Neural cell (in vitro differentiated cells): ENCODE data around the gene UBASH3B. TPM values are rescaled to one million over a fixed set of nuclear protein-coding genes. Genes with fewer than 3 reads are reported as not detected.

Experiments used
- H2AFZ ChIP-seq: fragments of 200-600, 300-800 bp; sonication (generic), shearing (Covaris generic); 2 replicates; pipeline ENCODE4 v1.6.0; 2014; ENCODE audit warnings: low read depth, mild to moderate bottlenecking, antibody characterized with exemption, low read length, moderate library complexity
- H3F3A ChIP-seq: fragments of 200-600 bp; shearing (Covaris generic); 2 replicates; pipeline ENCODE4 v1.6.1; 2016; ENCODE audit warnings: mild to moderate bottlenecking, moderate library complexity, mixed read lengths, antibody characterized with exemption, low read length; ENCODE audit not compliant: insufficient read depth, poor library complexity, severe bottlenecking
- H3K27ac ChIP-seq: fragments of 200-600, 300-800 bp; sonication (generic), shearing (Covaris generic); 2 replicates; pipeline ENCODE4 v1.5.1; 2014; ENCODE audit warnings: mild to moderate bottlenecking, low read length, moderate library complexity
- H3K27me3 ChIP-seq: fragments of 300-800, 200-600 bp; sonication (generic), shearing (Covaris generic); 2 replicates; pipeline ENCODE4 v1.6.0; 2014; ENCODE audit warnings: mild to moderate bottlenecking, low read depth, low read length, moderate library complexity; ENCODE audit not compliant: insufficient read depth
- H3K36me3 ChIP-seq: fragments of 300-800, 200-600 bp; sonication (generic), shearing (Covaris generic); 2 replicates; pipeline ENCODE4 v1.5.1; 2014; ENCODE audit warnings: mild to moderate bottlenecking, antibody characterized with exemption, low read length, moderate library complexity; ENCODE audit not compliant: insufficient read depth
- H3K4me2 ChIP-seq: fragments of 300-800, 200-600 bp; sonication (generic), shearing (Covaris generic); 2 replicates; pipeline ENCODE4 v1.6.0; 2014; ENCODE audit warnings: mild to moderate bottlenecking, low read length
- H3K4me3 ChIP-seq: fragments of 300-800, 200-600 bp; sonication (generic), shearing (Covaris generic); 2 replicates; pipeline ENCODE4 v1.5.1; 2014; ENCODE audit warnings: mild to moderate bottlenecking, low read length, moderate library complexity
- H3K79me2 ChIP-seq: fragments of 200-600 bp; shearing (Covaris generic); replicated peaks from 2 replicates; pipeline ENCODE4 v1.6.0; 2014; ENCODE audit warnings: mild to moderate bottlenecking, low read length, moderate library complexity; ENCODE audit not compliant: insufficient read depth
- H3K9ac ChIP-seq: fragments of 300-800, 200-600 bp; sonication (generic), shearing (Covaris generic); 2 replicates; pipeline ENCODE4 v1.6.1; 2016; ENCODE audit warnings: mild to moderate bottlenecking, low read length, mixed read lengths
- H3K9me2 ChIP-seq: fragments of 200-600 bp; shearing (Covaris generic); 2 replicates; pipeline ENCODE4 v1.6.1; 2016; ENCODE audit warnings: mild to moderate bottlenecking, low read length, mixed read lengths; ENCODE audit not compliant: insufficient read depth
- H3K9me3 ChIP-seq: fragments of 200-600, 300-800 bp; sonication (generic), shearing (Covaris generic); 2 replicates; pipeline ENCODE4 v1.6.1; 2016; ENCODE audit warnings: mild to moderate bottlenecking, mixed run types, low read length, moderate library complexity, mixed read lengths
- H4K20me1 ChIP-seq: fragments of 200-600 bp; shearing (Covaris generic); 2 replicates; pipeline ENCODE4 v1.6.1; 2016; ENCODE audit warnings: mild to moderate bottlenecking, mixed run types; ENCODE audit not compliant: insufficient read depth
- CTCF ChIP-seq: fragments of 450-650 bp; IDR thresholded peaks from 2 replicates; pipeline ENCODE4 v1.5.1; 2014; ENCODE audit warnings: antibody characterized with exemption, mild to moderate bottlenecking, moderate library complexity; ENCODE audit not compliant: poor library complexity, severe bottlenecking
- EP300 ChIP-seq: fragments of 450-650 bp; conservative IDR thresholded peaks from 2 replicates; pipeline ENCODE4 v1.6.1; 2014; ENCODE audit warnings: antibody characterized with exemption, mild to moderate bottlenecking, moderate library complexity; ENCODE audit not compliant: poor library complexity, severe bottlenecking
- EZH2 ChIP-seq: fragments of 200-600, 300-800 bp; shearing (Covaris generic), sonication (generic); IDR thresholded peaks from 2 replicates; pipeline ENCODE4 v1.6.1; 2014; ENCODE audit warnings: antibody characterized with exemption, low read length, borderline replicate concordance, mild to moderate bottlenecking; ENCODE audit not compliant: insufficient read depth, poor library complexity, severe bottlenecking
- MXI1 ChIP-seq: fragments of 450-650 bp; conservative IDR thresholded peaks from 2 replicates; pipeline ENCODE4 v1.6.1; 2014; ENCODE audit warnings: antibody characterized with exemption, mild to moderate bottlenecking; ENCODE audit not compliant: poor library complexity, severe bottlenecking
- POLR2AphosphoS5 ChIP-seq: IDR thresholded peaks from 2 replicates; pipeline ENCODE4 v1.6.1; 2012
- RAD21 ChIP-seq: fragments of 450-650 bp; conservative IDR thresholded peaks from 2 replicates; pipeline ENCODE4 v1.6.1; 2014; ENCODE audit warnings: antibody characterized with exemption, mild to moderate bottlenecking, moderate library complexity
- REST ChIP-seq: IDR thresholded peaks from 2 replicates; pipeline ENCODE4 v1.6.1; 2012; ENCODE audit warnings: borderline replicate concordance
- SMC3 ChIP-seq: fragments of 450-650 bp; conservative IDR thresholded peaks from 2 replicates; pipeline ENCODE4 v1.6.1; 2014; ENCODE audit warnings: antibody characterized with exemption, mild to moderate bottlenecking, moderate library complexity; ENCODE audit not compliant: poor library complexity
- TAF1 ChIP-seq: IDR thresholded peaks from 2 replicates; pipeline ENCODE4 v1.6.1; 2012; ENCODE audit warnings: low read depth
- polyA plus RNA-seq: library from polyadenylated mRNA; depleted of rRNA; stranded (reverse); fragments of >200 nt; gene quantifications from 2 replicates; pipeline ENCODE4 v1.2.3, GENCODE V29; 2014

UBASH3B gene
- polyA plus RNA-seq, 1 donor from 2014 or later = 4.2 TPM

GRCh38 chr11:122642971-122643370, 12.6 kb upstream of the UBASH3B start:
- no peak overlapping the region for H3K9ac ChIP-seq
- H3F3A ChIP-seq = no peaks in the 10 kb centered on the region
- no peaks in the 10 kb centered on the region for H4K20me1 ChIP-seq
- no peaks in the 10 kb centered on the region for H3K79me2 ChIP-seq
- no peak overlapping the region for H3K4me3 ChIP-seq
- H3K27ac ChIP-seq = no peak overlapping the region
- H2AFZ ChIP-seq = no peak overlapping the region
- TF ChIP-seq REST (no peak), EZH2 (no peak), TAF1 (no peak), CTCF (no peak), POLR2AphosphoS5 (no peak), MXI1 (no peak), RAD21 (no peak), SMC3 (no peak)
- H3K36me3 ChIP-seq = no peaks in the 10 kb centered on the region
- no peaks in the 10 kb centered on the region for H3K9me3 ChIP-seq
- no peaks in the 10 kb centered on the region for H3K9me2 ChIP-seq
- no peak overlapping the region for H3K4me2 ChIP-seq
- no peaks in the 10 kb centered on the region for H3K27me3 ChIP-seq

GRCh38 chr11:122645847-122646246, 9.7 kb upstream of the UBASH3B start:
- H3K27me3 ChIP-seq = no peaks in the 10 kb centered on the region
- no peaks in the 10 kb centered on the region for H3F3A ChIP-seq
- H3K9me3 ChIP-seq = no peaks in the 10 kb centered on the region
- no peak overlapping the region for H3K27ac ChIP-seq
- no peak overlapping the region for H3K9ac ChIP-seq
- no peak overlapping the region for H2AFZ ChIP-seq
- no peak overlapping the region for H3K4me3 ChIP-seq
- no peaks in the 10 kb centered on the region for H4K20me1 ChIP-seq
- no peaks in the 10 kb centered on the region for H3K79me2 ChIP-seq
- no peaks in the 10 kb centered on the region for H3K36me3 ChIP-seq
- no peak overlapping the region for H3K4me2 ChIP-seq
- TF ChIP-seq MXI1 = no peak
- no peak for TF ChIP-seq POLR2AphosphoS5
- no peaks in the 10 kb centered on the region for H3K9me2 ChIP-seq

GRCh38 chr11:122646549-122647340, 8.8 kb upstream of the UBASH3B start:
- Histone ChIP-seq H3K9ac (no peak overlapping the region), H3F3A (no peaks in the 10 kb centered on the region), H3K27me3 (no peaks in the 10 kb centered on the region), H3K27ac (no peak overlapping the region), H3K79me2 (no peaks in the 10 kb centered on the region), H2AFZ (no peak overlapping the region), H3K4me3 (no peak overlapping the region), H3K9me3 (no peaks in the 10 kb centered on the region), H4K20me1 (no peaks in the 10 kb centered on the region), H3K4me2 (no peak overlapping the region), H3K36me3 (no peaks in the 10 kb centered on the region), H3K9me2 (no peaks in the 10 kb centered on the region)
- TF ChIP-seq POLR2AphosphoS5 = no peak
- TF ChIP-seq EP300 = no peak
- no peak for TF ChIP-seq CTCF
- TF ChIP-seq TAF1 = no peak
- TF ChIP-seq REST = no peak
- TF ChIP-seq RAD21 = no peak
- no peak for TF ChIP-seq SMC3
- TF ChIP-seq EZH2 = no peak
- no peak for TF ChIP-seq MXI1
